GM12878 (cell line): ENCODE results near the gene THSD4. TPM values are rescaled to one million over a fixed set of nuclear protein-coding genes. Genes with fewer than 3 reads are reported as not detected.

Experiments used
- ATAC-seq: fragments of 200-7000 bp; cut with Tn5 transposase; 3 replicates; pipeline ENCODE4 v1.9.1; 2020; ENCODE audit warnings: mild to moderate bottlenecking, moderate library complexity
- BruUV-seq: library from RNA; stranded (reverse); fragments of 400-500 nt; replicated peaks from 2 replicates; lab custom pipeline; 2021; lab: Mats Ljungman, UMichigan
- CTCF ChIA-PET: fragments of 300-600 bp; sonication (Branson Sonifier 250); formaldehyde crosslinking; extraction: SDS; loops from one replicate; lab custom pipeline; 2021; ENCODE audit warnings: inconsistent platforms; lab: Yijun Ruan, JAX
- POLR2A ChIA-PET: fragments of 350-600 bp; formaldehyde crosslinking; extraction: SDS; loops from one replicate; lab custom pipeline; 2021; ENCODE audit warnings: inconsistent platforms; lab: Charles Lee
- RAD21 ChIA-PET: fragments of 300-600 bp; sonication (Branson Sonifier 250); formaldehyde crosslinking; loops from one replicate; lab custom pipeline; 2023; ENCODE audit warnings: antibody characterized with exemption; ENCODE audit not compliant: unreplicated experiment; lab: Charles Lee
- SMC1A ChIA-PET: fragments of 300-600 bp; sonication (Branson Sonifier 250); formaldehyde crosslinking; loops from one replicate; lab custom pipeline; 2023; ENCODE audit not compliant: unreplicated experiment, uncharacterized antibody; lab: Charles Lee
- DNase-seq: peaks from one replicate; pipeline ENCODE4 v3.0.0-alpha.2; 2011; ENCODE audit warnings: low read depth, low spot score
- FAIRE-seq: peaks from 3 replicates; lab custom pipeline; 2011; peaks lifted over from hg19 to GRCh38; lab: Jason Lieb, UNC
- H2AFZ ChIP-seq: 2 replicates; pipeline ENCODE4 v1.6.0; 2011; ENCODE audit warnings: low read depth, low read length, control low read depth; ENCODE audit not compliant: control insufficient read depth
- H3K27ac ChIP-seq: 2 replicates; pipeline ENCODE4 v1.5.1; 2011; ENCODE audit warnings: control low read depth; ENCODE audit not compliant: control insufficient read depth, insufficient read depth
- H3K27me3 ChIP-seq, 2 experiments: replicated peaks in 1 of 2; 2 replicates each; pipeline versions ENCODE4 v1.6.0 to v1.6.1; 2011; ENCODE audit warnings: low read length in 1 of 2; ENCODE audit not compliant: control insufficient read depth in 2 of 2, insufficient read depth in 2 of 2
- H3K36me3 ChIP-seq, 2 experiments: 2 replicates each; pipeline ENCODE4 v1.5.1; 2011; ENCODE audit warnings: low read length in 1 of 2; ENCODE audit not compliant: control insufficient read depth in 2 of 2, insufficient read depth in 2 of 2
- H3K4me1 ChIP-seq: 2 replicates; pipeline ENCODE4 v1.6.1; 2011; ENCODE audit warnings: mild to moderate bottlenecking, low read length, moderate library complexity, mixed read lengths; ENCODE audit not compliant: control insufficient read depth, insufficient read depth
- H3K4me2 ChIP-seq: 2 replicates; pipeline ENCODE4 v1.6.0; 2011; ENCODE audit warnings: control low read depth; ENCODE audit not compliant: control insufficient read depth, insufficient read depth
- H3K4me3 ChIP-seq: fragments of 200-600 bp; sonication (generic); 2 replicates; pipeline ENCODE4 v1.5.1; 2016
- H3K79me2 ChIP-seq: 2 replicates; pipeline ENCODE4 v1.6.0; 2011; ENCODE audit warnings: low read length; ENCODE audit not compliant: control insufficient read depth, insufficient read depth
- H3K9ac ChIP-seq: 2 replicates; pipeline ENCODE4 v1.8.0; 2011; ENCODE audit warnings: low read length, control low read depth, mixed read lengths; ENCODE audit not compliant: control insufficient read depth, insufficient read depth
- H3K9me3 ChIP-seq: replicated peaks from 3 replicates; pipeline ENCODE4 v1.5.1; 2011; ENCODE audit warnings: mild to moderate bottlenecking, low read length; ENCODE audit not compliant: control insufficient read depth, insufficient read depth
- H4K20me1 ChIP-seq: 2 replicates; pipeline ENCODE4 v1.6.0; 2011; ENCODE audit not compliant: control insufficient read depth, insufficient read depth
- KDM1A ChIP-seq: fragments of 200-600 bp; sonication (generic); IDR thresholded peaks from 2 replicates; pipeline ENCODE4 v1.6.1; 2016; ENCODE audit warnings: borderline replicate concordance
- NFYB ChIP-seq: IDR thresholded peaks from 2 replicates; pipeline ENCODE4 v1.6.1; 2011; ENCODE audit warnings: low read depth, mild to moderate bottlenecking, low read length, improper control_type of control experiment, moderate library complexity; ENCODE audit not compliant: insufficient read depth
- RUNX3 ChIP-seq: IDR thresholded peaks from 2 replicates; pipeline ENCODE4 v1.6.1; 2012; ENCODE audit warnings: low read length, inconsistent platforms
- SUZ12 ChIP-seq: fragments of 200-600 bp; sonication (generic); IDR thresholded peaks from one replicate; pipeline ENCODE4 v1.6.1; 2018; ENCODE audit warnings: antibody characterized with exemption, mild to moderate bottlenecking; ENCODE audit not compliant: unreplicated experiment
- WGBS: methylation state at CpG from one replicate; pipeline ENCODE4 v1.1.6; 2016; ENCODE audit warnings: low lambda C conversion rate; ENCODE audit not compliant: insufficient replicate concordance, insufficient coverage; ENCODE audit errors: missing lambda C conversion rate; 5-methylcytosine and 5-hydroxymethylcytosine counted together
- in situ Hi-C: fragments of 300-500 bp; cut with MboI; formaldehyde crosslinking; loops from 9 replicates; pipeline ENCODE4 v1.14.3; 2018; ENCODE audit warnings: mixed read lengths
- intact Hi-C: fragments of 100-400 bp; cut with micrococcal nuclease; formaldehyde crosslinking; loops from one replicate; pipeline ENCODE4 v1.14.2; 2022; ENCODE audit not compliant: unreplicated experiment
- polyA plus RNA-seq, 11 experiments: library from polyadenylated mRNA; depleted of rRNA in 4 of 11; unstranded in 6 of 11; stranded (reverse) in 5 of 11; fragments of >200 nt; fragmentation: Nextera tagmentation in 4 of 11; fragmentation: Illumina TruSeq in 1 of 11; extraction: Ambion mirVana in 4 of 11; extraction: Trizol in 1 of 11; gene quantifications; 1 replicate in 1 of 11; 2 replicates in 10 of 11; pipeline versions ENCODE4 v1.2.1 to v1.2.3, GENCODE V29; 2011 to 2016; ENCODE audit warnings: inconsistent platforms in 2 of 11, missing spikeins in 2 of 11, low read depth in 1 of 11
- total RNA-seq, 4 experiments: library from RNA; depleted of rRNA in 3 of 4; stranded (reverse); fragments of >200 nt in 3 of 4; fragmentation: Illumina TruSeq in 1 of 4; extraction: Trizol in 1 of 4; gene quantifications; 2 replicates each; pipeline versions ENCODE4 v1.2.1 to v1.2.3, GENCODE V29; 2013 to 2021

Gene THSD4
- total and polyA plus RNA-seq, 10 of the 15 experiments (the other 5 are each of a cell fraction or from before 2014, with no cell fraction given), result 0.04 to 0.13 (median 0.05) TPM; not detected in 7

- Histone ChIP-seq H3K36me3 (no peaks in the 10 kb centered on the region), H3K27me3 (no peaks in the 10 kb centered on the region; a peak in 1 of 4 replicates), H3K79me2 (no peaks in the 10 kb centered on the region), H3K27ac (no peak overlapping the region), H3K4me3 (no peak overlapping the region), H2AFZ (no peak overlapping the region), H3K9me3 (no peaks in the 10 kb centered on the region), H3K4me1 (peaks cover 10% of the 10 kb centered on the region), H3K9ac (no peak overlapping the region), H4K20me1 (no peaks in the 10 kb centered on the region), H3K4me2 (no peak overlapping the region)
- no TSS peak for BruUV-seq
- no peak for DNase-seq
- WGBS, result 28% methylated on average over 4 of the region's 4 CpGs
- RAD21 ChIA-PET, result no interaction called here
- intact Hi-C loops, result no loop called here
- SMC1A ChIA-PET, result interaction anchor here (2.0 kb wide), 1 partner anchor 348 kb away, joined by 5 read pairs; no protein-coding TSS in a partner anchor
- CTCF ChIA-PET, result interaction anchor here (1.4 kb wide), 1 partner anchor 9 kb away, joined by 3 read pairs; no protein-coding TSS in a partner anchor
- FAIRE-seq, result no peak
- ATAC-seq, result no peak
- no peak for TF ChIP-seq SUZ12
- in situ Hi-C loops, result loop anchor here (10.0 kb wide), 2 partner anchors 347 to 353 kb away; no protein-coding TSS in a partner anchor
- POLR2A ChIA-PET, result no interaction called here
Observed at GRCh38 chr15:71807691-71808091, 692.4 kb downstream of the THSD4 start.

GRCh38 chr15:71808311-71809020, 693.2 kb downstream of the THSD4 start:
- Histone ChIP-seq H3K9ac (no peak overlapping the region), H3K4me2 (no peak overlapping the region), H3K79me2 (no peaks in the 10 kb centered on the region), H3K27ac (no peak overlapping the region), H3K4me1 (peaks cover 10% of the 10 kb centered on the region), H3K36me3 (no peaks in the 10 kb centered on the region), H4K20me1 (no peaks in the 10 kb centered on the region), H3K4me3 (no peak overlapping the region), H3K27me3 (no peaks in the 10 kb centered on the region; a peak in 1 of 4 replicates), H3K9me3 (no peaks in the 10 kb centered on the region), H2AFZ (no peak overlapping the region)
- intact Hi-C loops, result no loop called here
- POLR2A ChIA-PET, result no interaction called here
- CTCF ChIA-PET, result interaction anchor here (1.4 kb wide), 1 partner anchor 9 kb away, joined by 3 read pairs; no protein-coding TSS in a partner anchor
- TF ChIP-seq NFYB (no peak), KDM1A (no peak), RUNX3 (no peak)
- no peak for ATAC-seq
- no peak for FAIRE-seq
- WGBS, result 52% methylated on average over 18 of the region's 18 CpGs
- SMC1A ChIA-PET, result interaction anchor here (2.0 kb wide), 1 partner anchor 347 kb away, joined by 5 read pairs; no protein-coding TSS in a partner anchor
- RAD21 ChIA-PET, result no interaction called here
- DNase-seq, result no peak
- in situ Hi-C loops, result loop anchor here (10.0 kb wide), 2 partner anchors 346 to 354 kb away; no protein-coding TSS in a partner anchor
- BruUV-seq, result no TSS peak
